ENCODE results near the gene ATP8A1.
"Not testable (repeated sequence)": the region's sequence is repeated elsewhere in the genome, so short reads cannot be mapped to it uniquely, and the experiment has no call there.

ATP8A1 gene

DNA sequence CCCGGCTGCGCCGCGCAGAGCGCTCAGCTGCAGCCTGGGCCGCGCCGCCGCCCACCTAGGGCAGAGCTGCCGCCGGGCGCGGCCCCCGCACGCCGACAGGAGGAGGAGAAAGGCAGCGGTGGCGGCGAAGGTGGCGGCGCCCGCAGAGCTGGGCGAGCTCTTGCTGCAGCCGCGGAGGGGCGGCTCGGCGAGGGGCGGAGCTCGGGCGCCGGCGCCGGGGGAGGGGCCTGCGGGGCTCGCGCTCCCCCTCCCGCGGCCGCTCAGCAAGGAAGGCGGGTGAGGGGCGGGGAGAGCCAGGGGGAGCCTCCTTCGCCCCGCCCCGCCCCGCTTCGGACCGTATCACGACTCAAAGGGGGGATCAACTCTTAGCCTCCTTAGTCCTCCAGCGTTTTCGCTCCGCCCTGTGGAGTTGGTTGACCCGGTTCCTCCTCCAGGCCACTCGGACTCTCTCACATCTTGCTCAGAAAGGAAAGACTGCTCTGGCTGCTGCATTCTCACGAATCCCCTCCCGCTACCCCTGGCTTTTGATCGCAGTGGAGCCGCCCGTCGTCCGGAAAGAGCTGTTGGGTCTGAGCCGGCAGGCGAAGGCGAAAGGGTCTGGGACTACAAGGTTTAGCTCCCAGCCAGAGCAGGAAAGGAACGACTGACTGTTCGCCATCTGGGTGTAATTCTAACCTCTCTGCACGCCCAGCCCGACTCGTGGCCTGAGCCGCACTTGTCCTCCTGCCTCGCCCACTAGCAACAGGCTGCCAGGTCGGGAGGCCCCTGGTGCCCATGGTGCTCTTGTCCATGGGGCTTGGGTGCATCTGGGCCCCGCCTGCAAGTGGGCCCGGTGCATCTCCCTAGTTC is at the start of gene ATP8A1:
TSS of gene ATP8A1 (minus strand) at position 162 of the 849 bp plus-strand sequence. CDS start 232 bp downstream, outside the sequence.
- peak; percentile 79 to 93 (median 89) for DNase-seq (ENCODE audit: low read depth in 2 of 3, low spot score in 1 of 3)

DNA sequence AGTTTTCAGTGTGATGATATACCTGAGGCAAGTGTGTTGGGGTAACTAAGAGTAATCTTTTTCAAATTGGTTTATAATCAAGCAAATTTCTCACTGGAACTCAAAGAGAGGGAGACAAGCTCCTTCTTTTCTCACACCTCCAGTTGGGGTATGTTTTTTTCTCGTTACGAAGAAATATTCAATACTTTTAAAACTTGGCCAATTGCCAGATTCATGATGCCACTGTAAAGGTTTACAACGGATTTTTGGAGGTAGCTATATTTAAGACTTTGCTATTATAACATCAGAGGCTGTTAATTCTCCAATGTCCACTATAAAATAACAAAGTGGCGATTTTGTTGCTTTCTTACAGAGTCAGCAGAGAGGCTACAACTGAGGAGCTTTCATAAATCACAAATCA is 49.2 kb upstream of the ATP8A1 start:
- no peak for DNase-seq (ENCODE audit: low read depth in 2 of 3, low spot score in 1 of 3)

DNA sequence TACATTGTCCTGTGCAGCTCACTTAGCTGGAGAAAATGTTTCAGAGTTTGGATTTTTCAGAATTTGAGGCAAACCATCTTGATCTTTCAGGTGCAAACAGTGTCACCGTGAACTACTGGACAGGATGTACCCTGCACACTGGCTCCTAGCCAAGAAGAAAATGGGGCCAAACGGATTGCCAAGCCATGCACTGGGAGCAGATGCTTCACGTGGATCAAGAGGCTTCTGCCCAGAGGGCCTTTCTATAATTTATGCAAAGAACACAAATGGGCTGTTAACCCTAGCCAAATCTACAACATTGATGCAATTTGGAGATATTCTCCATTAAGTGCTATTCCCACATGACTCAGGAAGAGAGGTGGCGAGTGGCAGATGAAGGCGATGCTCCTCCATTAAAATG is 46.9 kb upstream of the ATP8A1 start:
- DNase-seq (ENCODE audit: low read depth in 2 of 3, low spot score in 1 of 3) = no peak

DNA sequence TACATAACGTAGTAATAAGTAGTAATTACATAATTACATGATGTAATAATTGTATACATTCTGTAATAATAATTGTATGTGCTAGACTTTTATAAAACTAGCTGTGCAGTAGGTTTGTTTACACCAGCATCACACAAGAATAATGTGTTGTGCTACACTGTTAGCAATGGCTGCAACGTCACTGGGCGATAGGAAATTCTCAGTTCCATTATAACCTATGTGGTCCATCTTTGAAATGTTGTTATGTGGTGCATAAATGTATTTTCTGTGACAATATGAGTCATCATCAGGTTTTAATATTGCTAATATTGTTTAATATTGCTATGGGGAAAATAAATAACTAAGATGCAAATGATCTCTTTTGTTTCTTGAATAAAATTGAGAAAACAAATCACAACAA is 46.0 kb upstream of the ATP8A1 start:
- no peak for DNase-seq (ENCODE audit: low read depth in 2 of 3, low spot score in 1 of 3)

DNA sequence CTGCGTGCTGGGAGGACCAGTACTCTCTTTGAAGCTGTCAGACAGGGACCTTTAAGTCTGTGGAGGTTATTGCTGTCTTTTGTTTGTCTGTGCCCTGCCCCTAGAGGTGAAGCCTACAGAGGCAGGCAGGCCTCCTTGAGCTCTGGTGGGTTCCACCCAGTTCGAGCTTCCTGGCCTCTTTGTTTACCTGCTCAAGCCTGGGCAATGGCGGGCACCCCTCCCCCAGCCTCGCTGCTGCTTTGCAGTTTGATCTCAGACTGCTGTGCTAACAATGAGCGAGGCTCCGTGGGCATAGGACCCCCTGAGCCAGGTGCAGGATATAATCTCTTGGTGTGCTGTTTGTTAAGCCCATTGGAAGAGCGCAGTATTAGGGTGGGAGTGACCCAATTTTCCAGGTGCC is 44.9 kb upstream of the ATP8A1 start:
- DNase-seq (ENCODE audit: low read depth in 2 of 3, low spot score in 1 of 3) = not testable (repeated sequence)

DNA sequence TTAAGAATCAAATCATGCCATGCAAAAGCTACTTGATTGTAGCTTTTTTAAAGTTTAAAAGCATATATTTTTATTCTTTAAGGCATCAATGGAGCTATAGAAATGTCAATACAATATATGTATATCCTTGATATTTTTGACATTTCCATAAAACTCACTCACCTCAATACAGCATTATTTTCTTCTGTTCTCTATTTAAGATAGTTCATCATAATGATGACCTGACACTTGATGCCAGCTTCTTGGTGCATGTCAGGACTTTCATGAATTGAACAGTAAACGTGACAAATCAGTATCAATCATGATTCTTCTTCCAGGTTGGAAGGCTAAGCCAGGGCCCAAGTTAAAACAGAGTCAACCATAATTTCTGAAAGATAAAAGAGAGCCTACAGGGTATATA is 33.6 kb upstream of the ATP8A1 start:
- DNase-seq (ENCODE audit: low read depth in 2 of 3, low spot score in 1 of 3) = no peak

DNA sequence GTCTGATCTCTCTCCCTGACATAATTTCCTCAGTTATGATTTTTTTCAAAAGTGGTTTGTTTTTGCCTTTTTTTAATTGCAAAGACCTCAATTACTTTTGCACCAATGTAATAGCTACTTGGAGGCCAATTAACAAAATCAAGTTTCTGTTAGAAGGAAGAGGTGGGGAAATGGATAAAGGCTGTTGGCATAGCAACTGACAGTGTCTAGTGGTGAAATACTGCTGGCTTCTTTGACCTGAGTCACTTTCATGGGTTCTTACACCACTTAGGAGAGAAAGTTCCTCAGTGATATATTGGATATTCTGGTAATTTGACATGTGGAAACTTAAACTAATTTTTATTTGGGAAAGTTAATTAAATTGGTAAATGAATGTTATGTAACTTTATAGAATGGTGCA is 26.5 kb upstream of the ATP8A1 start:
- no peak for DNase-seq (ENCODE audit: low read depth in 2 of 3, low spot score in 1 of 3)

DNA sequence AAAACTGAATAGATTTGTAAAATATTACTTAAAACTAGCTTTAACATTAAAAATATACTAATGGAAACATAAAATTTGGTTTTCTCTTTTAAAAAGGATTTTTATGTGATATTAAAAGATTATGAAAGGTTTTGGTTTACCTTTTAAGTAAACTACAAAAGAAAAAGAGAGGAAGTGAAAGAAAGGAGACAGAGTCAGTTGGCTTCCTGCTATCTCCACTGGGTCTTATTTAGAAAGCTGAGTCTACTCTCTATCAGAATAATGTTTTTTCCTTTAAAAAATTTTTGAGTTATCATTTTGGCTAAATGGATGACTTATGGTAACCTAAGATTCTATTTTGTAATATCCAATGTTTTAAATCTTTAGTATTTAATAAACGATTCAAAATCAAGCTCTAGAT is 21.6 kb upstream of the ATP8A1 start:
- DNase-seq (ENCODE audit: low read depth in 2 of 3, low spot score in 1 of 3) = no peak

DNA sequence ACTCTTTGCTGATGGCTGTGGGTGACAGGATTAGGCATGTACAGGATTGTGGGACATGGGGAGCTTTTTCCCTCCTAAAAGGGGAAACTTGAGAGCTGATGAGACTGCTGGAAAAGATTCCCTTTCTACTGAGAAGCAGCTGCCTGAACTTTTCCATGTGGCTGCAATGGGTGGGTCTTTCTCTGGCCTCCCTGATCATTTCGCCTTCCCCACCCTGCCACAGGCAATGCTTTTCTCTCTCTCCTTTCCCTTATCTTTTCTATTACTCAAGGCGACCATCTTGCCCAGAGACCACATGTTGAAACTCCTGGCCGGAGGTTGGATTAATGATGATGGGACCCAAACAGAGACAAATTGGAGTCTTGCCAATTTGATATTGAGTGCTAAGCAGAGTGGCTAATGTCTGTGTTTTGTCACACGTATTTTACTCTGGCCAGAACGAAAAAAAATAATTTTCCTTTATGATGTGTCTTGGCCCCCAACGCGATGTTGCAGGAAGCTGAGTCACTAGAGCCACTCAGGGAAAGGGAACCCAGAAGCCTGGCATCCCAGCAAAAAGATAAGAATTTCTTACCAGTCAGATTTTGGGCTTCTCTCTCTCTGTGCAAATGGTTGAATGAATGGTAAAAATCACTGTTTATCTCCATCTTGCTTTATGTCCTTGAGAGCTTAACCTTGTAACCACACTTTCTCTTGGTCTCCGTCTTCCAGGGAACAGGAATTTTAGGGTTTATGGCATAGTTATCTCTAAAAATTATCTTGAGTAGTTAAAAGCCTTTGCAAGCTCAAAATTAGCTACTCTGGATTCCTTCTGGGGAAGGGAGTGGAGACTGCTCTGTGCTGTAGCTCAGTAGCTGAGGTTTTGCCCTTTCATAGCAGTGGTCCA is 19.4 kb upstream of the ATP8A1 start:
- no peak for DNase-seq (ENCODE audit: low read depth in 2 of 3, low spot score in 1 of 3)

DNA sequence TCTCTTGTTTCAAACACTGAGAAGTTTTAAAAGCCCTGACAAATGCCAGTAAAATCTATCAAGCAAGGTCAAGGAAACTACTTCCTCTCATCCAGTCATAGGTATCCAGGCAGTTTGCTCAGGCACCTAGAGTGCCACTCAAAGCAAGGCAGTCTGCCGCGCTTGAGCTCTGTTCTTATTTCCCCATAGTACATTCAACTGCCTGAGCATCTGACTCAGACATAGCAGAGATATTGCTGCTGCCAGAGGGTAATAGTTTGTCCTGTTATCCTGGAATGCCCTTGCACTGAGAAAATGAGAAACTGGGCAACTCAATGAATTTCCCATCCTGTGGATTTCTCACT is 16.1 kb upstream of the ATP8A1 start:
- peak in 1 of 3 donors; percentile 9 for DNase-seq (ENCODE audit: low read depth in 2 of 3, low spot score in 1 of 3)

DNA sequence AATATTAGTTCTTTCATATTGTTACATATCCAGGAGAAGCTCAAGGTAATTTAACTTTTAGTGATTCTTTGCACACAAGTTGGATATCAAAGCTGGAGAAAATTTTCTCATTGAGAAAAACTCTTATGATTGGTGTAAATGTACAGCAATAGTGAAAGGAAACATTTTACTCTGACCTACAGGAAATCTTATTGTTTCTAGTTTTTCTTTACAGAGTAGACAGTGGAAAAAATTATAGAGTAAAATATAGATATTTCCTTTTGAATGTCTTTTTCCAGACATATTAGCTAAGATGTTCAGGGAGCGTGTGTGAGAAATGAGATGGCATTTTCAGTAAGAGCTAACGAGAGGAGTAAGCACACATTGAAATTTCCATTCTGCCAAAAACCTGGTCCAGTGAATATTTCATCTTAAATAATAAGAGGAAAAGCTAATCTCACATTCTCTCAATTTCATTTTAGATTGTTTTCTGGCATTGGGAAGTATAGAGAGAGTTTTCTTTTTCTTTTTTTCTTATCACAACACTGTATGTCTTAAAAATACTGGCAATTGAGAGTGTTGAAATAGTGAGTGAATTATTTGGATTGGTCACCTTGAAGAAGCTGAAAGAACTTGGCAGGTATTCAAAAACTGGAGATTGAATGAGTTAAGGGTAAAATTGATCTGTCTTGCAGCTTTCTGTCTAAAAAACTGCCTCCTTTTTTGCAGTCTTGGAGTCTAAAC is 15.6 kb upstream of the ATP8A1 start:
- no peak for DNase-seq (ENCODE audit: low read depth in 2 of 3, low spot score in 1 of 3)

DNA sequence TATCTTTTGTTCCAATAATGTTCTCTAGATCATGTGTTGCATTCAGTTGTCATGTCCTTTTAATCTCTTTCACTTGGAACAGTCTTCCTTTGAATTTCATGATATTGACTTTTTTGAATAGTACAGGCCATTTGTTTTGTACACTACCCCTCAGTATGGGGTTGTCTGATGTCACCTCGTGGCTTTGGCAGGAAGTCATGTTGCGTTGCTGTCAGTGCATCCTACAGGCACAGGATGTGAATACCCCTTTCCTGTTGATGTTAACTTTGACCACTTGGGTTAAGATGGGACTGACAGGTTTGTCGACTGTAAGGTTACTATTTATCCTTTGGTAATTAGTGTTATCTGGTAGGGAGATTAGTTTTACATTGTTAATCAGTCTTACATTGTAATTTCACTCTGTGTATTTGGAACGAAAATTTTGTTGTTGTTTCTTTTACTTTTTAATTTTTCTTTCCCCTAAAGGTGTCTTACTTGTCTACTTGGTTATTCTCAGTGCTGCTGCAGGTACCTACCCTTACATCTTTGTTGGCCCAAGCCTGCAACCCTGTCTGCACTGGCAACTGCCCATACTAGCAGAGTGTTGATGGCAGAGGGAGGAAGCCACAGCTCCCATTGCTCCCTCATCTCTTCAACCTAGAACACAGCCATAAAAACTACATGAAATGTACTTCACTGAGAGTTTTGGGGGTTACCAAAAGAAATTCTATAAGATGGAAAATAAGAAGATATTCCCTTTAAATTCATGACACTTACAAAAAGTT is 14.7 kb upstream of the ATP8A1 start:
- DNase-seq (ENCODE audit: low read depth in 2 of 3, low spot score in 1 of 3) = peak; percentile 13 to 35 (median 13)

DNA sequence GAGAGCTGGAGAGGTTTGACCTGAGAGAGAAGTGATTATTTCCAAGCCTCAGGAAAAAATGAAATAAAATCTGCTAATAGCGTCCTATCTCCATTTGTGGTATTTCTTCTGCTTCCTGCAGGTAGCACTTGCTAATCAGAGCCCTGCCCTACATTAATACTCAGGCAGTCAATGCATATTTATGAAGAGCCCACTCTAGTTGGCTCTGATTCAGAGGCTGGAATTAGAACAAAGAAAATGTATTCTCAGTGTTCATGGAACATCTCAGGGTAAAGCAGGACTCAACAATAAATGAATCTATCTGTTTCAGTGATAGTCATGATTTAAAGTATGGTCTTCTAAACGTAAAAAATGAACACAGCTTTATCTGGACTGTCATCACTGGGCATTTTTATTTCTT is 1.4 kb upstream of the ATP8A1 start:
- DNase-seq (ENCODE audit: low read depth in 2 of 3, low spot score in 1 of 3) = no peak

DNA sequence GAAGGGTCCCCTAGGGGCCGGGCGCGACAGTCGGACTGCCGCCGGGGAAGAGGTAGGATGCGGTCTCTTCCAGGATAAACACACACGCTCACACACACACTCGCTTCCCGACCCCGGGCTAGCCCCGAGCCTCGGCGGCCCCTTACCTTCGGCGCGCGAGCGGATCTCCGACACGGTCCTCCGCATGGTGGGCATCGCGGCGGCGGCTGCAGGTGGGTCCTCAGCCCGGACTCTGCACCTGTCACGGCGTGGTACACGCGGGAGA is 294 bp downstream of the ATP8A1 start:
- DNase-seq (ENCODE audit: low read depth in 2 of 3, low spot score in 1 of 3) = no peak

DNA sequence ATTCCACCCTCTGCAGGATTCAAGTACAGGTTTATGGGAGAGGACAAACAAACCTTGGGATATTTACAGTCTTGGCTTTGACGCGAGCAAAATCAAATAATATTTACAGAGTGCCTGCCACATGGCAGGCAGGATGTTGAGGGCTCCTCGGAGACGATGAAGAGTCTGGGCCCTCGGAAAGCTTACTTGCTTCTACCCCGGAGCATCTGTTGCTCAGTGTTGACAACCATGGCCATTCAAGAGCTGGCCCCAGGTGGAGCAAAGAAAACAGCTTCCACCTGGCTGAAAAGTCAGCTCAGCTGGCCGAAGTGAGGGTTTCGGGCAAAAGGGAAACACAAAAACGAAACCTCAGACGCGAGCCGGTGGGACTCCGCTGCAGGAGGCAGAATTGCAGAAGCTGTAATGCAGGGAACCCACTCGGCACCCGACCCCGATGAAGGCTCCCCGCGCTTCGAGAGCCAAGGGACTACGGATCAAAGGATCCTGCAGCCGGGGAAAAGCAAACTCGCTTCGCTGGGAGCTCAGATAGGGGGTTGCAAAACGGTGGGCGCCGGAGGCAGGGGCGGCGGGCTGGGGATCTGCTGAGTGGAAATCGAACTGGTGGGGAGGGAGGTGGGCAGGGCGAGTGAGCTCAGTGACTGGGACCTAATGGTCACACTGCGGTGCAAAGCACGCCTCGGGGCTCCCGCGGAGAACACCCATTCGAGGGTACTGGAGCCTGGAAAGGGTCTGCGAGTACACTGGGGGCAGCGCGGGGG is 805 bp downstream of the ATP8A1 start:
- peak in 1 of 3 donors; percentile 37 for DNase-seq (ENCODE audit: low read depth in 2 of 3, low spot score in 1 of 3)

DNA sequence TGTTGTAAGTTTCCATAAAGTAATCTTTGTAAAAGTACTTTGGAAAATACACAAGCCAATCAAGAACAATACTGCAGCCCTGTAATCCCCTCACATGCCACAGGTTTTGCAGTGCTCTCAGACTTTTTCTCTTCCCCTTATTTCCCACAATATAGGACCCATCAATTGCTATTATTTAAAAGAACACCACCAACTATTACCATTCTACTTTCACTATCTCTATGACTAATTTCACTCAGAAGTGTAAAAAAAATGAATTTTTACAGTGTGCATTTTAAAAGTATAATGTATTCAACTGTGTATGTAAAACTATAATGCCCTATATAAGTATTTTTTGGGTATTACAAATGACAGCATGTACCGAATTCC is 1.7 kb downstream of the ATP8A1 start:
- no peak for DNase-seq (ENCODE audit: low read depth in 2 of 3, low spot score in 1 of 3)

DNA sequence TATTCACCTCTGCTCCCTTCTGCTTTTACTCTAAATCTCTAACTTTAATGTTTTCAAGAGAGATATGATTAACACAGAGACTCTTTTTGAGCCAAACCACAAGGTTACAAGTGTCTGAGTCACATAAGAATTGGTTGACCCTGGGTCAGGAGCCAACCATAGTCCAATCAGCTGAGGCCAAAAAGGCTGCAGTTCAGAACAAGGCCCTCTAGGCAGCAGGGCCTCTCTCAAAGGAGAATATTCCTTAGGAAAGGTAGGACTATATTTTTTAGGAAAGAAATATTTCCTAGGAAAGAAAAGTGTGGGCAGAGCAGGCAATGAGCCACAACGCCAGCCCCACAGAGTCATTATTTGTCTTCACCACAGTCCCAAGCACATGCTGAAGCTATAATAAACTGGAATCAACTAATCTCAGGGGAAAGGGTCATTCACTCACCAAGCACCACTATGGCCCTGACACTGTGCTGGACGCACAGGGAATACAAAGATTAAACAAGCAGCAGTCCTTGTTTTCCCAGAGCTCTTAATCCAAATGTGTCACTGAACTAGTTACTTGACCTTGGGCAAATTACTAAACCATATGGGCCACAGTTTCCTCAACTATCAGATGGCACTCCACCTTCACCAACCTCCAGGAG is 2.2 kb downstream of the ATP8A1 start:
- DNase-seq (ENCODE audit: low read depth in 2 of 3, low spot score in 1 of 3) = no peak

DNA sequence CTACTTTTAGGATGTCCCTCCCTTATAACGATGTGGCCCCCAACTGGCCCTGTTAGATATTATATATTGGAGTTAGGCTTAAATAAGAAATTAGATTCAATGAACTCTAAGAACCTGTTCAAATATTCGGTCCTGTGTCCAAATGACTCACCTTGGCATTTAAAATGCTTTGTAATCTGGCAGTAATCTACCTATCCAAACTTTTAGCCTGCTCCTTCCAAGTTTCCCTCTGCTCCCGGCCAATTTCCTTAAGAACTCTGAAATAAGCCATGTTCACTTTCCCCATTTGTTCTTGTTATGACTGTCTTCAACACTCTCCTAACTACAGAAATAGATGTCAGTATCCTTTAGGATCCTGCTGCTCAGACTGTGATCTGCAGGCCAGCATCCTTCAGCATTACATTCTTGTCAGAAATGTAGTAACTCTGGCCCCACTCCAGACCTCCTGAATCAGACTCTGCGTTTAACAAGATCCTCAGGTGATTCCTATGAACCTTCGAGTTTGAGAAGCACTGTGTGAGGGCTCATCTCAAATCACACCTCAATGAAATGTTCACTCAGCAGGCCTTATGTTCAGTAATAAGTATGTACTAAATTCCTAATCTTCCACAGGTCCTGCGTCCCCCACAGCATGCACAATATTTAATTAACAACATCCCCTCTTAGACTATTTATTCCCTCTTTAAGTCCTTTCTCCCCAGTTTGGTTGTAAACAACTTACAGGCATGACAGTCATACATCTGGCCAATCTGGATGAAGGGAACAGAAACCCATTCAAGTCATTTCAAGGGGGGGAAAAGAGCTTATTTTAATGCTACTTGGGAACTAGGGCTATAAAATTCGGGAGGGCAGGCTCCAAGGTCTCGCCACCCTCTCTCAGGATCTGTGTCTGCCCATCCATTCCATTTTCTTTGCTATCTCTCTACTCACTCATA is 3.0 kb downstream of the ATP8A1 start:
- no peak for DNase-seq (ENCODE audit: low read depth in 2 of 3, low spot score in 1 of 3)

Data from stimulated activated CD4-positive, alpha-beta T cell treated with anti-CD3 and anti-CD28 coated beads, Interleukin-12 subunit alpha, Interleukin-12 subunit beta, amount 100 ng/mL, for 48 hours (primary cell).